ENCODE data around the gene LRRC71.

LRRC71 gene

GRCh38 chr1:156951371-156951770 is 30.9 kb downstream of the LRRC71 start:
- no peak for DNase-seq

- no peak for DNase-seq
Observed at GRCh38 chr1:156953571-156953970, 33.1 kb downstream of the LRRC71 start.

GRCh38 chr1:156956333-156956732 is 35.9 kb downstream of the LRRC71 start:
- no peak for DNase-seq

GRCh38 chr1:156957634-156958033 is 37.2 kb downstream of the LRRC71 start:
- no peak for DNase-seq

GRCh38 chr1:156958247-156958714 is 37.8 kb downstream of the LRRC71 start:
- no peak for DNase-seq

- DNase-seq, result no peak
Observed at GRCh38 chr1:156959414-156959813, 39.0 kb downstream of the LRRC71 start.

- no peak for DNase-seq
Observed at GRCh38 chr1:156959925-156960324, 39.5 kb downstream of the LRRC71 start.

GRCh38 chr1:156961709-156962108 is 41.3 kb downstream of the LRRC71 start:
- no peak for DNase-seq

GRCh38 chr1:156963621-156964020 is 43.2 kb downstream of the LRRC71 start:
- no peak for DNase-seq

- DNase-seq, result no peak
Observed at GRCh38 chr1:156964441-156964840, 44.0 kb downstream of the LRRC71 start.

GRCh38 chr1:156969496-156969895 is 49.1 kb downstream of the LRRC71 start:
- no peak for DNase-seq

GRCh38 chr1:156970017-156970416 is 49.6 kb downstream of the LRRC71 start:
- DNase-seq, result no peak

GRCh38 chr1:156973417-156973816 is 53.0 kb downstream of the LRRC71 start:
- DNase-seq, result no peak

GRCh38 chr1:156975084-156975483 is 54.7 kb downstream of the LRRC71 start:
- no peak for DNase-seq

GRCh38 chr1:156980551-156980950 is 60.1 kb downstream of the LRRC71 start:
- DNase-seq, result no peak
